Posterior cingulate gyrus (tissue), 11 donors: ENCODE results near the gene WSCD2.

Source experiments
- DNase-seq, 10 donors: peaks; one replicate each; pipeline versions ENCODE4 v3.0.0 to v3.0.0-alpha.2; 2020 to 2021; ENCODE audit warnings: mixed read lengths in 3 of 10
- intact Hi-C: fragments of 100-400 bp; cut with DNase I; formaldehyde crosslinking; loops from one replicate; pipeline ENCODE4 v1.15.1; 2023

WSCD2 gene

DNA sequence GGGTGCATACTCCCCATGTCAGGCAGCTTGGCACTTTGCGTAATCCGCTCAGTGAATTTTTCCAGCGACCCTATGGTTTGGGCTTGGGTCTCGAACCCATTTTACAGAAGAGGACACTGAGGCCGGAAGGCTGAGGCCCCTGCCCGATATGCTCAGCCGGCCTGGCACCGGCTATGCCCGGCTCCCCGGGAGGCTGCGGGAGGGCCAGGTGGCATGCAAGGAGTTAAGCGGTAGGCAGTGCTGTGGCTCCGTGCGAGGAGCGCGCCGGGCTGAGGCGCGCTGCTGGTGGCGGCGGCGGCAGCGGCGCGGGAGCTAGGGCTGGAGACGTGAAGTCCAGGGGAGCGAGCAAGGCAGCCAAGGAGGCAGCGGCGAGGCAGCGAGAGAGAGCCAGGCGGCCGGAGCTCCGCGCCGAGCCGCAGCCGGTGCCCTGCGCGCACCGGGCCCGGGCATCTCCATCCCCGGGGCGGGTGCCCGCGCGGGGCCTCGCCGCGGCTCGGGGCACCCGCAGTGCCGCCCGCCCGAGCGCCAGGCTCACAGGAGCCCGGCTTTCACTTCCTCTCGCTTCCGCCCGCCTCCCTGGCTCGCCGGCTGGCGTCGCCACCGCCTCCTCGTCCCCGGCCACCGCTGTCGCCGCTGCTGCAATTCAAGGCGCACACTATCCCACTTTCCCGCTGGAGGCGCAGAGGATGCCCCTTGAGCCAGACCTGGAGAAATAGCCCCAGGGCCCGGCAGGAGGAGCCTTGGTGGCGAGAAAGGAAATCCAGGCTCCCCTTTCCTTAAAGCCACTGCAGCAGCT lies at the start of gene WSCD2:
TSS of gene WSCD2 (plus strand) at position 272 of the 796 bp plus-strand sequence. CDS start 66,545 bp downstream, outside the sequence.
- intact Hi-C loops = no loop called here
- DNase-seq = peak; percentile 19 to 95 (median 74)

DNA sequence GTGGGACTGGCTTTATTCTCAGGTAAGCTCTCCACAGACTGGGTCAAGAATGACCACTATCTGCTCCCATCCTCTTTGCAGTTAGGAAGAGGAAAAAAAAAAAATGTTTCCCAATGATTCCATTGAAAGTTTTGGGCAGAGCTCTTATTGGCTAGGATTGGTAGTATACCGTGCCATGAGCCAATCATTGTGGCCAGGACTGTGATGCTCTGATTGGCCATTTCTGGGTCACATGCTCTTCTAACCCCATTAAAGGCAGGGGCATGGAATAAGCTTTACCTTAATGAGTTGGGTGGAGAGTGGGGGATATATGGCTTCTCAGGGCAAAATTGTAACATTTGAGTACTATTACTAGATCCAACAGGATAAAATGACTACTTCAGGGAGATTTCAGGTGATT lies 49.4 kb upstream of the WSCD2 start:
- intact Hi-C loops = no loop called here
- no peak for DNase-seq

DNA sequence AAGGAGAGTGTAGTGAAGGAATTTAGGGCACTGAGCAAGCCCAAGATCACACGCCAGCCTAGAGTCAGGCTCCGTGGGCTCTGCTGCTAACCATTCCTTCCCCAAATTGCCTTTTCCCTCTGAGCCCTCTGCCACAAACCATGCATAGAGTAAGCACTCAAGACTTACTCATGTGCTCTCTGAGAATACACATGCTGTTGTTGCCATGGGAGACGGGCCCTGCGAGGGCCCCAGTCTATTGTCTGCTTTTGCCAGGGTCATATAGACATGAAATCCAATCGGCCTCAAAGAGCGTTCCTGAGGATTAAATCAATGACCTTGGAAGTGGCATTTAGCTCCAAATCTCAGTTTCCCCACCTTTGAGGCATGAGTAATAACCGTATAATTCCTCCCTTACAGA lies 48.7 kb upstream of the WSCD2 start:
- intact Hi-C loops = no loop called here
- DNase-seq = no peak

DNA sequence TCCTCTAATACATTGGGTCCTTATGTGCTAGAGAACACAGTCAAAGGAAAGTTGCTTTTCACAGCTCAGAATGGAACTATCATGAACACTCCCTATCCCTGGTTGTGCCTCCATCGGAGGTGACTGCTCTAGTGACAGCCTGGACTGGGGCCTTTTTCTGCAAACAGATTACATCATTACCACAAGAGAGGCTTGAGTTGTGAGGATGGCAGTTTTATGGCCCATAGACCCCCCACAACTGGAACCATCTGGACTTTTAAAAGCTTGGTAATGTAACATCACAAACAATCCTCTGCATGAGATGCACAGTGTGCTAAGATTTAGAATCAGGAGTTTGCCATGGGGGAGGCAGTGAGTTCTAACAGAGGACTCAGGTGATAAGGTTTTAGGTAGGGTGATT lies 46.6 kb upstream of the WSCD2 start:
- DNase-seq = no peak
- intact Hi-C loops = no loop called here

DNA sequence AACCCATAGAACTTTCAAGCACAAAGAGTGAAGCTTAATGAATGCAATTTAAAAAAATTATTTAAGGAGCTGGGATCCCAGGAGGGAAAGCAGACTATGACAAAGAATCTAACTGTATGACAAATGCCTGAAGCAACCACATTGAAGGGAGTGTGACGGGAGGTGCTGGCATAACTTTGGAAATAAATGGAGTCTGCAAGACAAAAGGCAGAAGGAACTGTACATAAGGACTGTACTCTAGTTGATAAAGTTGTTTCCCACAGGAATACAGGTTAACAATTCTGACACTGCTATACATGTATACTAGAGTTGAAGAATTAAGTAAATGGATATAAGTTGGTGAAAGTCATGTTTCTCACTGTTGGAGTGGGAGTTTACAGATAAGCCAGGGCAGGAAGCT lies 41.2 kb upstream of the WSCD2 start:
- DNase-seq = no peak
- intact Hi-C loops = no loop called here

DNA sequence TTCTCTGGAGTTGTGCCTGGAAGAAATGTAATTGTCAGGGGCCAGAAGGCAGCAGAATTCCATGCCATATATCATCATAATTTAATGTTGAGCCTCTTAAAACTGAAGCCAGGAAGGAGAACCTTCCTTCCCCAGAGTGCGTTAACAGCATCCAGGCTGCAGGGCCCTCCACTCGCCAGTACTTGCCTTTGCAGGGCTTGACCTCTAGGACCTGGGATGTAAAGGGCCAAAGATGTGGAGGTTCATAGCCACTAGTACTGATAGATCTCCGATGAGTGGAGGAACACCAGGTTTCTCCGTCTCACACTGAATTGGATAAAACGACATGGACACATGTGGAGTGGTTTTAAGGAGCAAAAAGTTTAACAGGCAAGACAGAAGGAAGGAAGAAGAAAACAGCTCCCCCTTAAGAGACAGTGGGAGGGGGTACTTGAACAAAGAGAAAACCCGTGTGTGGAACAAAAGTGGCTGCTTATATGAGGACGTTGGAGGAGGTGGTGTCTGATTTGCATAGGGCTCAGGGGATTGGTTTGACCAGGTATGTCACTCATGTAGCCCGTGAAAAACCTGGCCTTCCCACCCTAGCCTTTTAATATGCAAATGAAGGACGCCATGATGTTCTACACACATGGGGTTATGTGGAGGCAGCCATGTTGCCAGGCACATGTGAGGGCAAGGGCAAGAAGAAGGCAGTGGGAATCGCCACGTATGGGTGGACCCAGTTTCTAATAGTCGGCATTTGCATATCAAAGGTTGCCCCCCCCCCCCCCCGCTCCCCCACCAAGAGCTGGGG lies 38.8 kb upstream of the WSCD2 start:
- no peak for DNase-seq
- intact Hi-C loops = no loop called here

DNA sequence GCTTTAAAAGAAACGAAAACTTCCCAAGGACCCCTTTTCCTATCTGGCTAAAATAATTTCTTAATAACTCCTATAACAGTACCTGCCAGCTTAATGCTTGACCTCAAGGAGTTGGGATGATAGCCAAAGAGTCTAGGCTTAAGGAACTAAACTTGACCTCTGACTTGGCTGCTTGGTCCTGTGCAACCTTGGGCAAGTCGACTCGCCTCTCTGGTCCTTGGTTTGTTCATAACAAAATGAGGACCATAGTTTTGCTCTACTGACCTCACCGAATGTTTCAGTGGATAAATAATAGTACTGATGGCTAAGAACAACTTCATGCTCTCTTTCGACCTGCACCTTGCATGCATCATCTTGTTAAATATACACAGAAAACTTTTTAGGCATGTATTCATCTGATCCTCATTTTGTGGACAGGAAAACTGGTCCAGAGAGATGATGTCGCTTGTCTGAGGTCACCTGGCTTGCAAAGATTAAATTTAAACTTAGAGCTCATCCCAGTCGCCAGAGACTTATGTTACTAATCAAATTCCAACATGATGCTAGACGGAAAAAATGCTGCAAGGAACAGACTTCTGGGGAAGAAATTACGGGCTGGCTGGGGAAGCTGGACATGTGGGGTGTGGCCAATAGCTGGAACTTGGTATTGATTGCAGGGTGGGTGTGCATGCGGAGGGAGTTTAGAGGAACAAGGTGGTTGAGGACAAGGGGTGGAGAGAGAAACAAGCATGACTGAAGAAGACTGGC lies 38.0 kb upstream of the WSCD2 start:
- no peak for DNase-seq
- intact Hi-C loops = no loop called here

DNA sequence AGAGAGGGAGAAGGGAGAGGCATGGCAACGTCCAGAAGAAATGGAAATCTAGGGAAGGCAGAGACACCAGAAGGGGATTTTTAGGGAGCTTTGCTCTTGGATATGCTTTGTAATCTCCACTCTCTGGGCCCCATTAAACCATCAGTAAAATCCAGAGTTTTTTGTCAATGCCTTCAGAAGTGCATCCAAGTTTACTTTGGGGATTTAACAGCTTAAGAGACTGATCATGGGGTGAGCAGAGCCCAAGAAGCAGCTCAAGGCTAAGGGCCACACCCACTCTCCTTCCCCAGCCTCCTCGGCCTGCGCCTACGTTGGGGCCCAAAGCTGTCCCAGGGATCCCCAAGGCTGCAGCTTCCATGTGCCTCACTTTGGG lies 37.4 kb upstream of the WSCD2 start:
- no peak for DNase-seq
- intact Hi-C loops = no loop called here

DNA sequence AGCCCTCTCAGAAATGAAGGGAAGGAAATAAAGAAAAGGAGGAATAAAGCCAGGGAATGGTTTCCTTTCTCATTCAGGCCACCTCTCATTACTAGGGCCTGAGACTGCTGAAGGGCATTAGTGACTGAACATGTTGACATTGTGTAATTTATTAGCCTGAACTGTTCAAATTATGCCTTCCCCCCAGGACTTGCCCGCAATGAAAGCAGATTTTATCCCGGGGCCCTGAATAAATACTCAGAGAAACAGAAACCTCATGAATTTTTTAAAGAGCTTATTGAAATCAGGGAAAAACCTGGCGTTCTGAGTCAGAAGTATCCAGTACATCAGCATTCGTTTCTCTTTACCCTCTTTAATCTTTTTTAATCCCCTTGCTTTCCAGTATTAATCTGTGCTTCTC lies 35.9 kb upstream of the WSCD2 start:
- DNase-seq = no peak
- intact Hi-C loops = no loop called here

DNA sequence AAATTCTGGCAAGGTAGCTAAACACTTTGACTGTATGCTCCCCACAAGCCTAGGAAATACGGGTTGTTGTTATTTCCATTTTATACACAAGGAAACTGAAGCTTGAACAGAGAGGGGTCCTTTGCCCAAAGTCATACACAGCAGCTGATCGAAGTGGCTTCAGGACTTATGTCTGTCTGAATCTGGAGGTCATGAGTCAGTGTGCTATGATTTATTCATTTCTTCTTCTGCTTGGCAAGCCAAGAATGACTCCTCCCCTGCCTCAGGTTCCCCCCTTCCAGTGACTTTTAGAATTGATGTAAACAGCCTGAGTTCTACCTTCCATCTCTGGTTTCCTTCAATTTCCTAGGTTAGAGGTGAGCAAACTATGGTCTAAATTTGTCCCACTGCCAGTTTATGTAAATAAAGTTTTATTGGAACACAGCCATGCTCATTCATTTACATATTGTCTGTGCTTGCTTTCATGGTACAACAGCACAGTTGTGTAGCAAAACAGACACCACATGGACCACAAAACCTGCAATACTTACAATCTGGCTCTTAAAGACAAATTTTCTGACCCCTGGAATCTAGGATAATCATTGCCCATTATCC lies 34.9 kb upstream of the WSCD2 start:
- intact Hi-C loops = no loop called here
- DNase-seq = no peak

DNA sequence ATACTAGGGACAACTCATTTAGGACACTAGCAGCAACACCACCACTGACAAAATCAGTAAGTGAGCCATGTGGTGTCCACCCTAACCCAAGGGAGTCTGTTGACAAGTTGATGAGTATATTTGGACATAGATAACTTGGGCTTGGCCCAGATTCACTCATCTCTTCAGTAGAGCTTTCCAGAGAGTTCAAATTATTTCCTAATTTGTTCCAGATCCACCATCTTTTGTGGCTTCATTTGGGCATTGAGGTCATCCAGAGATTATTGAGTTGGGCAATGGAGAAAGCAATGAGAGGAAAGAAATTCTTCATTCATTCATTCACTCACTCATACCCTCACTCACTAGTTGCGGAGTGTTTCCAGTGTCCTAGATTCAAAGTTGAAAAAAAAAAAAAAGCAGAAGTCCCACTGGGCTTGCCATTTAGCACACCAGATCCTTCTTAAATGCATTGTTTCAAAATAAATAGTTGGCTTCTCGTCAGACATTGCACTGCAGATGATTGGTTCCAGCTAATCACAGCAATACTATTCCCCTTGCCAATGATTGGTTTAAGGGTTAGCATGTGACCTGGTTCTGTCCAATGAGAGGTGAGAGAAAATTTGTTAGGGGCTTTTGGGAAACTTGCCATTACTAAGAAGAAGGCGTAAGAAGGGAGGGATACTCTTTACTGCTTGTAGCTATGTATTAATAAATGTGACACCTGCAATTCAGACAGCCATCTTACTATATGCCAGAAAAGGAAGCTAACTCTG lies 31.8 kb upstream of the WSCD2 start:
- DNase-seq = no peak
- intact Hi-C loops = no loop called here

DNA sequence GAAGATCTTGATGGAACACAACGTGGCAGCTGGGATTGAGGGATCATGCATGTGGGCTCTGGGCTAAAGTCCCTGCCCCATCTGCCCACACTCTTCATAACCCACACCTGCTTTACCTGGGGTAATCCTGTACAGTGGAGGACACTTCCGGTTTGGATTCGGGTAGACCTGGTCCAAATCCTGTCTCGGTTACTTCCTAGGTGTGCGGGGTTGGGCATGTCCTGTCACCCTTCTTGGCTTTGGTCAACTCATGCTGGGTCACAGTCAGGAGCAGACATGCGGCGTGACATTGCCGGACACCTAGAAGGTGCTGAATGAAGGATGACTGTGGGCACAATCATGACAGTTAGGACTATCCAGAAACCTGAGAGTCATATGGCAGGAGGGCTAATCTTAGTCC lies 30.7 kb upstream of the WSCD2 start:
- intact Hi-C loops = no loop called here
- DNase-seq = no peak

DNA sequence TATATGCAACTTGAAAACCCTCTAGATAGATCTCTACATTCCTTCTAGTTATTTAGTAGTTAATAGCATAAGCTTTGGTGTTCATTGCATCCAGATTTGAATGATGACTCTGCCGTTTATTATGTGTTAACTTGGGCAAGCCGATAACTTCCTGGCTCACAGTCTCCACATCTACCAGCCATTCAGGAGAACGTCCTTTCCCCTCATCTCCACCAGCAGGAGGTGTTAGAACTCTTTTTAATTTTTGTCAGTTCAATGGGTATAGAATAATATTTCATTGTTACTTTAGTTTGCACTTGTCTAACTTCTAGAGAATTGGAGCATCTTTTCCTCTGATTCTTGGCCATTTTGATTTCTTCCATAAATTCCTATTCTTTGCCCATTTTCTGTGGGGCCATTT lies 30.0 kb upstream of the WSCD2 start:
- DNase-seq = no peak
- intact Hi-C loops = no loop called here

DNA sequence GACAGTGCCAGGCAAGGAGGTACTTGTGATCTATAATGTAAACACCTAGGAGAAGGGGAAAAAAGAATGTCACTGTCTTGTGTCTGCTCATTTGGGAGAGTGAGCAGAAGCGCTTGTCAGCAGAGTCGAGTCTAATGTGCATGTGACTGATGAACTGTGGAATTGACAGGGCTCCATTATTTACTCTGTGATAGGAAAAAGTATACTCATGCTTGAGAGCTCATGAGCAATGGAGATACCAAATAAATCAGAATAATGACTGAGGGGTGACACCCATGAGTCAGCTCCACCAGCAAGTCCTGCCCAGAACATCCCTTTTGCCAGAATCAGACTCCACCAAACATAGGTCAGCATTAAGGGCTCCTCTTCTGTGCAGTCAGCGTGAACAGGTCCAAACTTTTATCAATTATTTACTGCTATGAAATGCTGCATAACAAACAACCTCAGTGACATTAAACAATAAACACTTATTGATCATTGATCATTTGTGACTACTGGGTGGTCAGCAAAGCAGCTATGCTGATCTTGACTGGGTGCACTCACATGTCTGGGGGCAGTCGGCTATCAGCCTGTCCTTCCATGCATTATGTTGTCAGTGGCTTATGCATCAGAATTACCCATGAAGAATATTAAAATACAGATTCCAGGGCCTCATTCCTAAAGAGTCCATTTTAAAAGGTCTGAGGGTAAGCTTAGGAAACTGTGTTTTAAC lies 29.2 kb upstream of the WSCD2 start:
- intact Hi-C loops = no loop called here
- no peak for DNase-seq

DNA sequence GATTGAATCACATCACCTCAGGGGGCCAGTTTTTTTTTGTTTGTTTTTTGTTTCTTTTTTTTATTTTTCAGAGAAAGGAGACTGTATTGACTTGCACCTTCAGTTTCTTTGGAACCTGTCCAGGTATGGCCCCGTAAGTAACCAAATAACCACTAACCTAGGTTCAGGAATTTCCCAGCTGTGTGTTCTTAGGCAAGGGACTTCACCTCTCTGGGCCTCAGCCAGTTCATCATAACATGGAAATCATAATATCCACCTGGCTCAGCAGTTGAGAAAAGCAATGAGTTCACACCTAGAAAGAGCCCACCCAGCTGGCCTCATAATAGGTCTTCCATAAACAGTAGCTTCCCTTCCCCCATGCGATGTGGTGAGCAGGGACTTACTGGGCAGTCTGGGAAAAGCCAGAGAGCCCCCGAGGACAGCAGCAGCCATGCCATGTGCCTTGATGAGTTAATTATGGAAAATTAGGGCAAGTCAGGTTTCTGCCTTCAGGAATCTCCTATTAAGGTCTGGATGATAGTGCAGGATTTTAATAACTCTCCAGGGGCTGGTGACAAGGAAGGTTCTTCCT lies 27.4 kb upstream of the WSCD2 start:
- DNase-seq = no peak
- intact Hi-C loops = no loop called here

DNA sequence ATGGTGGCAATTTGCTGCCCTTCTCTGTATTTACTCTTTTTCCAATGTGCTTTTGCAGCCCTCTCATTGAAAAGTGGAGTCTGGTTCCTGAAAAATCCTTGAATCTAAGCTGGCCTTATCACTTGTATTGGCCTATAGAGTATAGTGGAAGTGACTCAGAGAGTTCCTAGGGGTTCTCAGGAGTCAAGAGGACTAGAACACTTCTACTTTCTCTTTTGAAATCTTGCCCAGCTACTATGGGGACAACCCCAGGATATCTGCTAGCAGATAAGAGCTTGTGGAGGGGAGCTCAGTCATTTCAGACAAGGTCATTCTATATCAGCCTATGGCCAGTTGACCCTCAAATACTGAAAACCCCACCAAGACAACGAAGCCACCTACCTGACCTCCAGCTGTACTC lies 26.7 kb upstream of the WSCD2 start:
- intact Hi-C loops = no loop called here
- DNase-seq = no peak

DNA sequence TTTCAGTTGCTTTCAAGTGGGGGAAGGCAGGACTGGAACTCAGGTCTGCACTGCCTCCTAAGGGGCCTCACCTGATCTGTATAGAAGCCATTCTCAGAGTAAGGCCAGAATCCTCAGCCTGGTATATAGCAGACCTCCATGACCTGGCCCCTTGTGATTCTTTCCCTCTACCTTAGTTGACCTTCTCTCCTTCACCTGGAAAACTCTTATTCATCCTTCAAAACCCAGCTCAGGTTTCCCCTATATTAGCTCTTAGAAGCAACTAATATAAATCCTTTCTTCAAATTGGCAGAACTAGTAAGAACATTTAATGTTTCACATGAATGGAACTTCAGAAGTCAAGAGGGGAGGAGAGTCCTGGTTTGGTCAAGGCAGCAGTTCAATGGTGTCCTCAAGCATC lies 26.0 kb upstream of the WSCD2 start:
- intact Hi-C loops = no loop called here
- no peak for DNase-seq

DNA sequence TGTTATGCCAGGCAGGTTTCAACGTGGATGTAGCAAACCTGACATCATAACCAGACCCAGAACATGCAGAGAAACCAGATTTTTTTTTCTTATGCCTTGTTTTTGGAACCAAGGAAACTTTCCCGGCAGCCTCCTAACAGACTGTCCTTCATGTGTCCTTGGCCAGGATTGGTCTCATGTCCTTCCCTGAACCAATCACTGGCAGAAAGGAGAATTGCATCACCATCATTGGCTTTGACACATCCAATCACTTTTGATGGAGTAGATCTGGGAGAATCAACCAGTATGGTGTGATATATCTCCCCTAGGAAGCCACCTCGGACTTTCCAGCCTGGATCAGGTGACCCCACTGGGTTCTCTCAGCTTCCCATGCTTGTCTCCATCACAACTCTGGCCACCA lies 25.6 kb upstream of the WSCD2 start:
- intact Hi-C loops = no loop called here
- DNase-seq = no peak

DNA sequence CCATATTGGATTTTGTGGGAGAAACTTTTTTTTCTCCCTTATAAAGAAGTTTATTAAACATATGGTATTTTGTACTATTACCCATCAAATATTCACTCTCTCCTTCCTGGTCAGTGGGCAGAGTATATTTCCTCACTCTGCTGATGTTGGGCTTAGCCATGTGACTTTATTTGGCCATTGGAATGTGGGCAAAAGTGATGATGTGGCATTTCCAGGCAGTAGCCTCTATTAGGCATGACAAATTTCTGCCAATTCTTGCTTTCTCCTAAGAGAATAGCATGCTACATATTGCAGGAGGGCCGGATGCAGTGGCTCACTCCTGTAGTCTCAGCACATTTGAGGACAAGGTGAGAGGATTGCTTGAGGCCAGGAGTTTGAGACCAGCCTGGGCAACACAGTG lies 24.4 kb upstream of the WSCD2 start:
- intact Hi-C loops = no loop called here
- DNase-seq = no peak
